GM12874 (cell line): ENCODE measurements around the gene DDC.

Experiments used
- CTCF ChIP-seq: IDR thresholded peaks from 2 replicates; pipeline ENCODE4 v1.5.1; 2011; ENCODE audit warnings: low read depth, mild to moderate bottlenecking, control low read depth, low read length, moderate library complexity; ENCODE audit not compliant: insufficient read depth

DDC gene

DNA sequence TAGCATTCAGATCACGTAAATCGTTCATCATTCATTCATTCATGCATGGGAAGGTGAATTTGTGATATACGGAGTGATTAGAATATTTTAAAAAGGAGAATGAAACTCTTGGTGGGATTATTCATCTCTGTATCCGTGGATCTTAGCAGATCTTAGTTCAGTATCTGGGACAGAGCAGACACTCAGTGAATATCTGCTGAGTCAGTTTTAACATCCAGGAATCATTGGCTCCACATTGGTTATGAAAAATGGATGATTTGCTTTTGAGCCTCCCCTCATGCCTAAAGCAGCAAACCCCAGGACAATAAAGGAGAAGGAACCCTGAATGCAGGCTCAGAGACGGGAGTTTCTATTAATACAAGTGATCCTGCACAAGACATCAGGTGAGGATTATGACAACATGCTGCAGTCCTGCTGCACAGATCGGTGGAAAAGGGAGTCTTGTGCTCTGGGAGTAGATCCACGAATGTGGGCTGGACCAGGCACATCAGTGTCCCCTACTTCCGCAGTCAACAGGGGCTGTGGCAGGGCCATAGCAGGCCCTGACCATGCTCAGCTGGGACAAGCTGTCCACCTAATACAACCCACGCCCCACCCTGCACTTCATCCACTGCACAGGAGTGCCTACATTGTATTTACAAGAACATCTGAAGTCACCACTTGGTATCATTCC lies 88.1 kb downstream of the DDC start:
- TF ChIP-seq CTCF, result no peak

GRCh38 chr7:50475340-50475739 lies 89.9 kb downstream of the DDC start:
- TF ChIP-seq CTCF, result no peak

GRCh38 chr7:50474382-50475160 lies 90.6 kb downstream of the DDC start:
- no peak for TF ChIP-seq CTCF

- TF ChIP-seq CTCF, result no peak
Observed at GRCh38 chr7:50473531-50473930, 91.7 kb downstream of the DDC start.

DNA sequence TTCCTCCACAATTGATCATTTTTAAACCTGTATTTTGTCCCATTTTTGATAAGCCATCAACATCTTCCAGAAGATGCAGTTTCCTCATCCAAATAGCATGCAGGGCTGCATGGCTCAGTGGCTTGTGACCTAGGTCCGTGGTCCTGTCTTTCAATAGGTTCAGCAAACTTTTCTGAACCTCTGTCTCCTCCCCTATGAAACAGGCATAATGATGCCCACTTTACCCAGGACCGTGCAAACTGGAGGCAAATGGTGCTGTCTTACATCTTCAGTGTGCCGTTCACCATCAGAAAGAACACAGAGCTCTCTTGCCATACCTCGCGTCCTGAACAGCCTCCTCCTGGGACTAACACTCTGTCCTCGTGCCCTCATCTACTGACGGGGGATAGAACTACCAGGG lies 92.8 kb downstream of the DDC start:
- TF ChIP-seq CTCF, result no peak

DNA sequence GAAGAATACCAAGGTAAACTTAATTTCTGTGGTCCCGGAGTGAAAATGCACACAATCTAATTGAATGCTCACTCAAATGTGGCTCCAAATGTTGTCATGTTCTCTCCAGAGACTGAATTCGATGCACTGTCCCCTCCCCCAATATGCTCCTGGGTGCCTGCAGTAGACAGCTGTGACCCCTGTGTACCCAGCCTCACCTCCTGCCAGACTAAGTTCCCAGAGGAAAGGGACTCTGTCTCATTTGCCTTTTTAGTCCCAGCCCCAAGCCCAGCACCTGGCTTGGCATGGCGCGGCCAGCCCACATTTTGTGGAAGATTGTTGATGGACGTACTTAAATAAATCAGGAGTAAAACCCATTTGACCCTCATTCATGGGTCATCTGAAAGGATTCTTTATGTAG lies 93.2 kb downstream of the DDC start:
- no peak for TF ChIP-seq CTCF

DNA sequence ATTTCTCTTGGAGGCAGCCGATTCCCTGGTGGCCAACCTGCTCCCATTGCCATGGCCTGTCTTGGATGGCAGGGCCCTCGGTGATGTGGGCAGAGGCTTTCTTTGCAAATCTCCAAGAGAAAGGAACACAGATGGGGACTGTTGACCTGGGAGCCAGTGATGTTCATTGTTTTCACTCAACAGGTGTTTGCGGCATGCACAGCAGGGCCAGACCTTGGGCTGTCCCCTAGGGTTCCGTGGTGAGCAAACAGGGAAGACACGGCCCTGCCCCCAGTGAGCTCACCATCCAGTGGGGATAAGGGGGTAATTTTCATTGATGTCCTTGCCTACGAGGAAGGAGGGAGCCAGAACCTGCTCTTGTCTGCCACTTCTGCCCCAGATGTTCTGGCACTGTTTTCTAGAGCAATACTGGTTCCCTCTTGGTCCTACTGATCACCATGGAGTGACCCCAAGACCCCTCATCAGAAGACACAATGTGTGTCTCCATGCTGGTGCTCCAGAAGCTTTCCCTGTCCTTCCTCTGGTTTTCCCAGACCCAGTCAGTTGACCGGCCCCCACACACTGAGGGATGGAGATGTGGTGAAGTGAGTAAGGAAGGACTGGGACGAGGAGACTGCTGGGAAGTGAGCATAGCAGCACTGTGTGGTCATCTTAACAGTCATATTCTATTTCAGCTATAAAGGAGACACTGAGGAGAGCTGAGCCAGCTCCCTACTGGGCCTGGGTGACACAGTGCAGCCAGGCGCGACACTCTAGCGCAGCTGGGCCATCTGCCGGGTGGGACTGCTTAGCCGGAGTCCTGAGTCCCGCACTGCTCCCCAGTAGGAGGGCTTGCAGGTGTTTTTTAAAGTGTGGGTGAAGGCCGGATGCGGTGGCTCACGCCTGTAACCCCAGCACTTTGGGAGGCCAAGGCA lies 94.7 kb downstream of the DDC start:
- TF ChIP-seq CTCF, result no peak
